ENCODE data around the gene GAB4.
"Not testable (repeated sequence)": the region's sequence is repeated elsewhere in the genome, so short reads cannot be mapped to it uniquely, and the experiment has no call there.

Gene GAB4, protein sequence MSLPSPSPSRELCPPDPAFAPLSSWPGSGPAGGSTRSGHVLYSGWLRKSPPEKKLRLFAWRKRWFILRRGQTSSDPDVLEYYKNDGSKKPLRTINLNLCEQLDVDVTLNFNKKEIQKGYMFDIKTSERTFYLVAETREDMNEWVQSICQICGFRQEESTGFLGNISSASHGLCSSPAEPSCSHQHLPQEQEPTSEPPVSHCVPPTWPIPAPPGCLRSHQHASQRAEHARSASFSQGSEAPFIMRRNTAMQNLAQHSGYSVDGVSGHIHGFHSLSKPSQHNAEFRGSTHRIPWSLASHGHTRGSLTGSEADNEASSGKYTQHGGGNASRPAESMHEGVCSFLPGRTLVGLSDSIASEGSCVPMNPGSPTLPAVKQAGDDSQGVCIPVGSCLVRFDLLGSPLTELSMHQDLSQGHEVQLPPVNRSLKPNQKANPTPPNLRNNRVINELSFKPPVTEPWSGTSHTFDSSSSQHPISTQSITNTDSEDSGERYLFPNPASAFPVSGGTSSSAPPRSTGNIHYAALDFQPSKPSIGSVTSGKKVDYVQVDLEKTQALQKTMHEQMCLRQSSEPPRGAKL

DNA sequence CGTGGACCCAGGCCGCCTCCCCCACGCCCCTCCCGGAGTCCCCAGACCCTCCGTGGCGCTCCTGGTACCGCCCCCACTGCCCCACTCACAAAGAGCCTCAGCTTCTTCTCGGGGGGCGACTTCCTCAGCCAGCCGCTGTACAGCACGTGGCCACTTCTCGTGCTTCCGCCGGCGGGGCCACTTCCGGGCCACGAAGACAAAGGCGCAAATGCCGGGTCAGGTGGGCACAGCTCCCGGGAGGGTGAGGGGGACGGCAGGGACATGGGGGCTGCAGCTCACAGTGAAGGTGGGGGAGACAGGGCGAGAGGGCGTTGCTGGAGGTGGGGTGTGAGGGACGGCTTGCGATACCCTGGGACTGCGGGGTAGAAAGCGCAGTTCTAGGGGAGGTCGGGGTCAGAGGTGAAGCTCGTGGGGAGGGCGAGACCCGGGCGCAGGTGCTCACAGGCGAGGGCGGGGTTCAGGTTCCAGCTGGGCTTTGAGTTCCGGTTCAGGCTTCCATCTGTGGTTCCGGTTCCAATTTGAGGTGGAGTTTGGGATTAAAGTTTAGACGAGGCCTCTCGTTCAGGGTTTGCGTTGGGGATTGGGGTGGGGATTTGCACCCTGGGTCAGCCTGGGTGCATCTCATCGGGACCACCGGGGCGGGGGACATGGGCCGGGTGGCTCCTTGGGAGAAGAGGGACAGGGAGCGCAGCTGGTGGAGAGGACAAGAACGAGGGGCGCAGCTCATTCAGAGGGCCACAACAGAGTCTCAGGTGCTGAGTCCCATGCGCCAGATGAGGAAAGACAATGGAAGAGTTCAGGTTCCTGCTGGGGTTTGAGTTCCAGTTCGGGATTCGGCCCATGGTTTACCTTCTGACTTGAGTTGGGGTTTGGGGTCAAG lies at the start of gene GAB4:
TSS of gene GAB4 (minus strand) at position 371 of the 880 bp plus-strand sequence. CDS start at position 263, 108 bp downstream.
- no peak for DNase-seq (ENCODE audit: low spot score)

DNA sequence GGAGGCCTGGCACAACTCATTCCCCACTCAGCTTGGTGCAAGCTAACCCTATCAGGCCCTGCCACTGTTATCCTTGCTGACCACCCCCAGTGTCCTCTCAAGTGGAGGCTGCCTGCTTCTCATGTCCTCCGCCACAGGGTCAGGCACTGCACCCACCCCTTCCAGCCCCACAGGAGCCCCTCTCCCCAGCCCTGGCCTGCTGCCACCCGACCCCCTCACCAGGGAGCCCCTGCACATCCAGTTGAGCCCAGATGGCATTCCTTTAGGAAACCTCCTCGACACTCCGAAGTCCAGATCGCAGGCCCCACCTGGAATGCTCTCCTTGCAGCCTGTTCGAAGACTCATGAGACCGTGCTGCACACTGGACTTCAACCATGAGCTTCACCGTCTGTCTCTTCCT lies 48.8 kb upstream of the GAB4 start:
- DNase-seq (ENCODE audit: low spot score), result no peak

DNA sequence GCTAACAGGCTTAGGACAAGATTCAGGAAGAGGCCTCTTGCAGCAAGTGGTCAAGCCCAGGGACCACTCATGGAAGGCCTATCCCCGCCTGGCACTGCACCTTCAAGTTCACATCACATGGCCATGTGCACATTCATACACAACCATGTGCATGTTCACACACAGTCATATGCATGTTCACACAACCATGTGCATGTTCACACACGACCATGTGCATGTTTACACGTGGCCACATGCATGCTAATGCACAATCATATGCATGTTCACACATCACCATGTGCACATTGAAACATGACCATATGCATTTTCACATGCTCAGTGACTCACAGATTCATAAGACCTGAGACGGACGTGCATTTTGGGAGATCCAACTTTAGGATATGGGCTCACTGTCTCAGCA lies 48.0 kb upstream of the GAB4 start:
- no peak for DNase-seq (ENCODE audit: low spot score)

DNA sequence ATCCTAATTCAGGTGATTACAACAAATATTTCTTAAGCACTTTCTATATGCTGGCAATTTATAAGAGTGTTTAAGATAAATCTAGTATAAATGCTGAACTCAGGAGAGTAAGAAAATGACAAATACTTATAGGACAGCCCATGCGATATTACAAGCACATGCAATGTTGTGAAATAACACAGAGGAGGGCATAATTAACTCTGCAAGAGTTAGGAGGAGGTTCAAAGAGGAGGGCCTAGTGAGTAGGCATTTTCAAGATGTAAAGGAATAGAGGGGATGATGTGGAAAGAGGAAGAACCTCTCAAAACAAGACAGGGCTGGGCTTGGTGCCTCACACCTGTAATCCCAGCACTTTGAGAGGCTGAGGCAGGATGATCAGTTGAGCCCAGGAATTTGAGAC lies 39.6 kb upstream of the GAB4 start:
- DNase-seq (ENCODE audit: low spot score), result no peak

DNA sequence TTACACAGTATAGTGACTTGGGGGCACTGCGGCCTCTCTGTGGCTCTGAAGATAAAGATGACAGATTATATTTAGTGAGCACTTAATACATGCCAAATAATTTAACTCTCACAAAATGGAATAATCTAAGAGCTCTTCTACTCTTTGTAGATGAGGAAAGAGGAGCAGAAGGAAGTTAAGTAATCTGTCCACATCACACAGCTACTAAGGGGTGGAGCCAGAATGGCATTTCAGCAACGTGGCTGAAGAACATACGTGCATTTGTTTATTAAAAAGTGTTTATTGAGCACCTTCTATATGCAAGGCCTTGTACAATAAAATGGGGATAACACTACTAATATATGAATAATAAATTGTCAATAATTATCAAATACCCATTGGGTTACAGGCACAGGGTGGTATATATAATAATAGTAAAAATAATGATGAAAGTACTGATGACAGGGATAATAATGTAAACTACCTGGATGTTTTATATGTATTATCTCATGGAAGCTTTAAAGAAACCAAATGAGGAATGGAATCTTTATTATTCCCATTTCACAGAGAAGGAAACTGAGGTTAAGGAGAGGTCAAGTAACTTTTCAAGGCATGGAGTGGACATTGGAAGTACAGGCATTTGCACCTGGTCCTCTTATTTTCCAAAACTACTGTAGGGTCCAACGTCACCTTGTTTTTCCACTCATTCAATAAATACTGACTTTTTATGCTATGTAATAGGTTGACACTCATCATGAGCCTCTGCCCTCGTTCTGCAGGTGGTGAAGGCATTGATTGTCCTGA lies 38.7 kb upstream of the GAB4 start:
- DNase-seq (ENCODE audit: low spot score), result no peak

DNA sequence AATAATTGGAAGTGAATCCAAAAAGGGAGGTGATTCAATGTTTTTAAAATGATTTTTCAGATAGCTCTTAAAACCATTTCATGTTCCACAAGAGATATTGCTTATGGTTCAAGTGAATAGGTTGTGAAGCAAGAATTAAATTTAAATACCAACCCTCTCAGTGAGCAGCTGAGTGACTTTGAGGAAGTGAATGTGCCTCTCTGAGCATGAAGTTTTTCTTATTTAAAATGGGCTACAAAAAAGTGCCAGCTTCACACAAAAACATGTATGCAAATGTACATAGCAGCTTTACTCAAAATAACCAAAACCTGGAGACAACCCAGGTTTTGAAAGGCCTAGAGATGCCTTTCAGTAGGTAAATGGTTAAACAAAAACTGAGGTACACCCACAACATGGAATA lies 35.5 kb upstream of the GAB4 start:
- DNase-seq (ENCODE audit: low spot score), result no peak

DNA sequence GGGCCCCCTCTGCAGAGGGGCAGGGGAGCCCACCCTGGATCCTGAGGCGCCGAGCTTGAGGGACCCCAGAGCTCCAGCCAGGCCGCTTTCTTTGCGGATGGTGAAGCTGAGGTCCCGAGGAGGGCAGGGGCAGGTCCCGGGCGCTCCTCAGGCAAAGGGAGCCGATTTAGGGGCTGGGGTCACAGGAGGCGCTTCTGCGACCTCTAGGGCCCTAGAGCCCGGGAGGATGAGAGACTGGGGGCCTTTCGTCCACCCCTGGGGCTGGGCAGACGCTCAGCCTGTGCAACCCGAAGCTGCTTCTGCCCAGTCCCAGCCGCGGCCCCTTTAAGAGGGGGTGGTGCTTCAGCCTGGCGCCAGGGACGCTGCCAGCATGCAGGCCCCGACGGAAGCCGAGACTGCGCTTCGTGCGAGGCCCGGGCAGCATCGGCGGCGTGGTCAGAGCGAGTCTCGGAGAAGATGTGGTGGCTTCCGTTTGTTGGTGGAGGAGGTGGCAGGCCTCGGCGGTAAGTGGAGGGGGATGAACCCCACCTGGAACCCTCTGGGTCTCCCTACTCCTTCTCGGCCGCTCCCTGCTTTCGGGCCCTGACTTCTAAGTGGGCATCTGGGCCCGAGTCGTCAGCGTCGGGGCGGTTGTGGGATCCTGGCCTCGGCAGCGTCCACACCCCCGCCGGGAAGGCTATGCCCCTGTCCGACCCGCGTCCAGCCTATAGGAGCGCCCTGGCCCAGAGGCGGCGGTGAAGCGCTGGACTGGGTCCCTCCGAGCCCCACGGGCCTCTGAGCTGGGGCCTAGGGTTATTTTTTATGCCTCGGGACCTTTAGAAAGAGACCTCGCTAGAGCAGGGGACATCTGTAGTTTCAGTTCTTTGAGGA lies 29.1 kb upstream of the GAB4 start:
- peak; percentile 69 for DNase-seq (ENCODE audit: low spot score)

DNA sequence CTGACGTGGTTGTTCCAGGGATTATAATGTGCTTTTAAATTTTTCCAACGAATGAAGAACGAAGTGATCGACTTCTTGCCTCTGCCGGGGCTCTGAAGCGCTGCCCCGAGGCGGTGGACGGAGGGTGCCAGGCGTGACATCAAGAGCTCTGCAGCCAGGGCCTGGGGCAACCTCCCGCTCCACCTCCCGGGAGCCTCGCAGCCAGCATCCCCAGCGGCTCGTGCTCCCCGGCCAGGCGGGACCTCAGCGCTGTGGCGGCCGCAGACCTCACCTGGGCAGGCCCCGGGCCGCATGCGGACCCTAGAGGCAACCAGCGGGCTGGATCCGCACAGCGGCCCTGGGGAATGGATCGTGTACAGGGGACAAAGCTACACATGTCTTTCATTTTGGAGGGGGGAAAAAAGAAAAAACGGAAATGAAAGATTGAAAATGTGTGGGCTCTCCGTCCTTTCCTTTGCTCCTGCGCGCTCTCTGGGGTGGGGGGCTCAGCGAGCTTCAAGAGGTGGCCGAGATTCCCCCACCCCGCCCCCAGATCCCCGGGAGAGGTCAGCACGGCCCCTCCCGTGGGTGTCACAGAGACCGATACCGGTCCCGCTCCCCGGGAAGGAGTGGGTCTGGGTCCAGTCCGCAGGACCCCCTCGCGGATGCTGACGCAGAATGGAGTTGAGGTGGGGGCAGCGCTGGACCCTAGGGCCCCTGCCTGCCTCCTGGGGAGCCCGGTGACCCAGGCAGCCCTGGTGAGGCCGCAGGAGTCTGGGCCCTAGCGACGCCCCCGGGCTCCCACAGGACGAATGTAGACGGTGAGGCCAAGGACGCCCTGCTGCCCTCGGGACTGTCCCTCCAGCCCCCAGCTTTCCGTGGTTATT lies 28.2 kb upstream of the GAB4 start:
- not testable (repeated sequence) for DNase-seq (ENCODE audit: low spot score)

DNA sequence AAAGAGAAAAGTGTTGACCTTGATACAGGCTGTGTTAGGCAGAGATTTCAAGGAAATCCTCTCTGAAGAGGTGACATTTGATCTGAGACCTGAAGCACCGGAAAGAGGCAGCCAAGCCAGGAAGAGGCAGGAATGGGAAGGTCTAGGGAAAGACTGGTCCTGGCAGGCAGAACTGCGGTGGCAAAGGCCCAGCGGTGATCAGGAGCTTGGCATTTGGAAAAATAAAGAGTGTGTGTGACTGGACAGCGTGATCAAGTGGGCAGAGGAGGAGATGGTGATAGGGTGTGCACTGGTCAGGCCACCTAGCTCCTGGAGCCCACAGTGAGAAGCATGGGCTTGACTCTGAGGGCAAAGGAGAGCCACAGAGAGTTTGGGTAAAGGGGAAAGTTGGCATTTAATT lies 27.2 kb upstream of the GAB4 start:
- DNase-seq (ENCODE audit: low spot score), result no peak

DNA sequence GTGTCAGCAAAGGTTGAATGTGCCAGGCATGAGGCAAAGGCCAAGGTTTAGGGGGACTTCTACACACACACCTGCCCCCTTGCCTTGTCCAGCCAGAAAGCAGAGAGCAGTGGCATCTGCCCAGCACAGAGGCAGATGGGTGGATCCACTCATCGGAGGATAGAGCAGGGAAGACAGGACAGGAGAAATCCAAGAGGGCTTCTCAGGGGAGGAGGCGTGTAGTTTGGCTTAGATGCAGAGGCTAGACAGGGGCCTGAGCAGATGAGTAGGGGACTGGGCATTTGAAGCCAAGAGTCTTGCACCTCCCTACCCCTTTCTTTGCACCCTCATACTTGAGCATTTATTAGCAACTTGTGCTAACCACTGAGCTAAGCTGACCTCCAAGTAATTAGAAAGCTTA lies 26.5 kb upstream of the GAB4 start:
- not testable (repeated sequence) for DNase-seq (ENCODE audit: low spot score)

DNA sequence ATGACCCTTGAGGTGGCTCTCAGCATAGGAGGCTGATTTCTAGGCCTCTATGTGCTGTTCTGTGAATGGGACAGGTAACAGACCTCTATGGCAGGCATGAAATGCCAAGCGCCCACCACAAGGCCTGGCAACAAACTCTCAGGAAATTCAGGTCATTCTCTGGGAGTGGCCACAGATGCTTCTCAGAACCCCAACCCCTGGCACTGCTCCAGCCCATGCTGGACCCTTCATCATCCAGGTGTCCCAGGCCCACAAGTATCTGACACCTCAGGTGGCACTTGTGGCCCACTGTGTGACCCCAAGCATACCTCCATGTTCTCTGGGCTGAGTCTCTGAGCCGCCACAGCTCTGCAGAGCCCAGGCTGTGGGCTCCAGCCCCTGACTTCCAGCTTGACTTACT lies 24.3 kb upstream of the GAB4 start:
- not testable (repeated sequence) for DNase-seq (ENCODE audit: low spot score)

DNA sequence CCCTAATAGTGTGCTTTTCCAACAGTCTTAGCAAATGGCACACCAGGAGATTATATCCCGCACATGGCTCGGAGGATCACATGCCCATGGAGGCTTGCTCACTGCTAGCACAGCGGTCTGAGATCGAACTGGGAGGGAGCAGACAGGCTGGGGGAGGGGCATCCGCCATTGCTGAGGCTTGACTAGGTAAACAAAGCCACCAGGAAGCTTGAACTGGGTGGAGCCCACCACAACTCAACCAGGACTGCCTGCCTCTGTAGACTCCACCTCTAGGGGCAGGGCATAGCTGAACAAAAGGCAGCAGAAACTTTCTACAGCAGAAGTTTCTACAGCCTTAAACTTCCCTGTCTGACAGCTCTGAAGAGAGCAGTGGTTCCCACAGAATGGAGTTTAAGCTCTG lies 16.4 kb upstream of the GAB4 start:
- not testable (repeated sequence) for DNase-seq (ENCODE audit: low spot score)

DNA sequence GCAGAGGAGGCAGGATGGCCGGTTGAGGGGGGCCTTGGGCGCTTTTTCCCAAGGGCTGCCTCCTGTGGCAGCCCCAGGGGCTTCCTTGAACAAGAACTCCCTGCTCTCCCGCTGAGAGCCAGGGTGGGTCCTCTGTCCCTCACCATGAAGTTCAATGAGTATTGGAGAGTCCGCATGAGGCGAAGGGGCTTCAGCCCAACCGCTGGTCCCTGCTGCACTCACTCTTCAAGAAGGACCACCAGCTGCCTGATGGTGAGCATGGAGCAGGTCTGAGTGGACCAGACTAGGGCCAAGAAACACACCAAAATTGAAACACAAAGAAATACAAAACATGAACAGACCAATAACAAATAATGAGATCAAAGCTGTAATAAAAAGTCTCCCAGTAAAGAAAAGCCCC lies 7.5 kb upstream of the GAB4 start:
- DNase-seq (ENCODE audit: low spot score), result not testable (repeated sequence)

DNA sequence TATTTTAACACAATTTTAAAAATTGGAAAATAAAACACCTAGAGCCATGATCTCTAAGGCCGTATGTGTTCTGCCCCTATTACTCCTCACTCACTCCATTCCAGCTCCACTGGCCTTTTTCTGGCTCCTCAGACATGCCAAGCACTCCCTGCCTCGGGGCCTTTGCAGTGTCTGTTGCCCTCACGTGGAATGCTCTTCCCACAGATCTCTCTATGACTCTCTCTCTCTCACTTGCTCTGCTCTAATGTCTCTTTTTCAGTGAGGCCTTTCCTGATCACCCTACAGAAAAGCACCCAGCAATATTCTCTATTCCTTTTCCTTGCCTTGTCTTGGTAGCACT lies 6.0 kb upstream of the GAB4 start:
- DNase-seq (ENCODE audit: low spot score), result not testable (repeated sequence)

DNA sequence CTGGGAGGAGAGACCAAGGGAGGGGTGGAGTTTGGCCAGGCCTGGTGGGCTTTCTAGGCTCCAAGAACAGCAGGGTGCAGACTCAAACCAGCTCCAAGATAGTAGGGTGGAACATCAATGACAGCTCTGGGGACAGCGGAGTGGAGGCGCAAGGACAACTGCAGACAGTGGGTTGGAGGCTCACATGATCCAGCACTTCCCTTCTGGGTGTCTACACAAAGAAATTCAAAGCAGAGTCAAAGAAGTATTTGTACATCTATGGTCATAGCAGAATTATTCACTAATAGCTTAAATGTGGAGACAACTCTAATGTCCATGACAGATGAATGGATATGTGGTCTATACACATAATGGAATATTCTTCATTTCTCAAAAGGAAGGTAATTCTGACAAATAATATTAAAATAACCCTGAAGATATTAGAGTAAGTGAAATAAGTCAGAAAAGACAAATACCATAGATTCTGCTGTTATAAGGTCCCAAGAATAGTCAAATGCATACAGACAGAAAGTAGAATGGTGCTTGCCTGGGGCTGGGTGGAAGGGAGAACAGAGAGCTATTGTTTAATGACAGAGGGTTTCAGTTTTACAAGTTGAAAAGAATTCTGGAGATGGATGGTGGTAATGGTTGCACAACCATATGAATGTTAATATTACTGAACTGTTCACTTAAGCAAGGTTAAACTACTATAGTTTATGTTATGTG lies 5.5 kb upstream of the GAB4 start:
- no peak for DNase-seq (ENCODE audit: low spot score)

DNA sequence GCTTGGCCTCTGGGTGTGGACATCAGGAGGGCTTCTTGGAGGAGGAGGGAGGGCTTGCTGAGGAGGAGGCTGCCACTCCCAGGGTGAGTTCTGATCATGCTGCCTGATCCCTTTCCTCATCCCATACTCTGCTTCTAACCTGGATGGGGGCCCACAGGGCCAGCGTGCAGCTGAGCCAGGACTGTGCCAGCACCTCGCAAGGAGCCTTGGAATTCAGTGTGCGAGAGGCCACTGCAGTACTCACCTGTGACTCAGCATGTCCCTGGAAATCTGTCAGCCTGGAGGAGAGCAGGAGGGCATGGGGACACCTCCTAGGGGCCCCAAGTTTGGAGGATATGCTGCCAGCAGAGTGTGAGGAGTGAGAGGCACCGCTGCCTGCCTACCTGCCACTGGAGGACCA lies 4.2 kb upstream of the GAB4 start:
- DNase-seq (ENCODE audit: low spot score), result no peak

DNA sequence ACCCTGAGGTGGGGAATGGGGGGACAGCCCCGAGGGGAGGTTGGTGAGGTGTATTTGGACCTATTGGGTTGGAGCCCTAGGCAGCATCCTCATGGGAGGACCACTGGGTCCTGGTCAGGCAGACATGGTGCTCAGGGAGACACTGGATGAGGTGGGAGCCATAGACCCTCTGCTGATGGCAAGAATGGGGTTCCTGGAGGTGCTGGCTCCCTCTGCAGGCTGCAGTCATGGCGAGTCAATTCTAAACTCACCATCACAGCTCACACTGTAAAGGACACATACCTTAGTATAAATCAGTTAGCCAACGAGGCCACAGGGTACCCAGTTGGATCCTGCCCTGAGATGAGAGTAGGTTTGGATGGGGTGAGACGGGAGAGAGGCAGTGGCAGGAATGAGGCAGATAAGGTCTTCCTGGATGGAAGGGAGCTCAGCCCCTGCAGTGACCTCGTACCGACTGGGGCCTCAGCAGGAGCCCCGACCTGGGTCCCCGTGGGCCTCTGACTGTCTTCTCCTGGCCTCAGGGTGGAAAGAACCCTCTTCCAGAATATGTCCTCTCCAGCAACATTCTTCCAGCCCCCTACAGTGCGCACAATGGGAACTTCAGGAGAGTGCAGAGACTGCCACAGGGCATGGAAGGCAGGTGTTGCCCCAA lies 1.7 kb upstream of the GAB4 start:
- DNase-seq (ENCODE audit: low spot score), result no peak

DNA sequence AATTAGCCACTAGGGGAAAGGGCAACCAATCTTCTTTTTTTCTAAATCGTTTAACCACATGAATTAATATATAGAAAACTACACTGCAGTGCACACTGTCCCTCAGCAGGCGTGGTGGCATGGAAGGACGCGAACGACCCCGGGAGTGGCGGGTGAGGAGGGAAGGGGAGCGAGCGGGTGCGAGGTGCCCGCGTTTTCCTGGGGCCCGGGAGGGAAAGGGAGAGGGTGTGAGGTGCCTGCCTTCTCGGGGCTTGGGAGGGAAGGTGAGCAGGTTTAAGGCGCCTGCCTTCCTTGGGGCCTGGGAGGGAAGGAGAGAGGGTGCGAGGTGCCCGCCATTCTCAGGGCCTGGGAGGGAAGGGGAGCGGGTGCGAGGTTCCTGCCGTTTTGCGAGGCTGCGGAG lies 765 bp downstream of the GAB4 start:
- DNase-seq (ENCODE audit: low spot score), result no peak

DNA sequence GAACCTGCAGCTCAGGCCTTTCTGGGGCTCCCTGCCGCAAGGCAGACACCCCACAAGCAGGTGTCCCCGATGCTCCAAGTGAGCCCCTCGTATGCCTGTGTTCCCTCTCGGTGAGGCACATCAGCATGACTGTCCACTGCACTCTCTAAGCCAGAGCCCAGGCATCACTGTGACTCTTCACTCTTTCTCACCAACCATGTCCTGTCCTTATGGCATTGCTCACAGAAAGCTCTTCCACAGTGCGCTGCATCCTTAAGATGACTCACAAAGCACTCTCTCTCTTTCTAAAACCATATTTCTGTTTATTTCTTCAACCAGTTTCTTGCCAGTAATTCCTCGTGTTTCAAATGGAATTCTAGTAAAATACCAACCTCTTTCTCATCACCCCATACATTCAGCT lies 18.1 kb downstream of the GAB4 start:
- DNase-seq (ENCODE audit: low spot score), result no peak

Data from left forelimb (tissue), 1 donor.